H9 (cell line): ENCODE measurements around the gene APC. TPM values are rescaled to one million over a fixed set of nuclear protein-coding genes. Genes with fewer than 3 reads are reported as not detected.

Source experiments
- DNase-seq: peaks from one replicate; pipeline ENCODE4 v3.0.0-alpha.2; 2017
- H2AFZ ChIP-seq: one replicate; pipeline ENCODE4 v1.6.1; 2013; ENCODE audit warnings: mild to moderate bottlenecking, low read length, control low read depth, moderate library complexity
- H2AK5ac ChIP-seq: 2 replicates; pipeline ENCODE4 v1.6.1; 2013; ENCODE audit warnings: low read length, control low read depth, mixed read lengths; ENCODE audit not compliant: insufficient read length
- H2BK120ac ChIP-seq: one replicate; pipeline ENCODE4 v1.6.1; 2013; ENCODE audit warnings: low read depth, mild to moderate bottlenecking, low read length, control low read depth, inconsistent platforms; ENCODE audit not compliant: poor library complexity, severe bottlenecking
- H2BK12ac ChIP-seq: 2 replicates; pipeline ENCODE4 v1.6.1; 2013; ENCODE audit warnings: low read length, control low read depth, mixed read lengths, low read depth; ENCODE audit not compliant: insufficient read length
- H2BK15ac ChIP-seq: 2 replicates; pipeline ENCODE4 v1.6.1; 2013; ENCODE audit warnings: low read depth, low read length, control low read depth
- H2BK20ac ChIP-seq: one replicate; pipeline ENCODE4 v1.6.1; 2013; ENCODE audit warnings: low read depth, mild to moderate bottlenecking, low read length, control low read depth, inconsistent platforms; ENCODE audit not compliant: poor library complexity, severe bottlenecking
- H2BK5ac ChIP-seq: 2 replicates; pipeline ENCODE4 v1.6.1; 2013; ENCODE audit warnings: low read length, control low read depth, mixed read lengths; ENCODE audit not compliant: insufficient read length
- H3K14ac ChIP-seq: 2 replicates; pipeline ENCODE4 v1.6.1; 2013; ENCODE audit warnings: low read length, control low read depth; ENCODE audit not compliant: insufficient read depth
- H3K18ac ChIP-seq: 2 replicates; pipeline ENCODE4 v1.6.1; 2013; ENCODE audit warnings: low read depth, mild to moderate bottlenecking, mixed read lengths, low read length, control low read depth; ENCODE audit not compliant: insufficient read length
- H3K23ac ChIP-seq: 2 replicates; pipeline ENCODE4 v1.6.1; 2013; ENCODE audit warnings: low read length, control low read depth, mixed read lengths, low read depth; ENCODE audit not compliant: insufficient read length
- H3K23me2 ChIP-seq: 2 replicates; pipeline ENCODE4 v1.6.1; 2013; ENCODE audit warnings: low read depth, mild to moderate bottlenecking, mixed read lengths, low read length, control low read depth; ENCODE audit not compliant: insufficient read length, poor library complexity, severe bottlenecking
- H3K27ac ChIP-seq: 2 replicates; pipeline ENCODE4 v1.5.1; 2013; ENCODE audit warnings: low read length, control low read depth, mixed read lengths, low read depth; ENCODE audit not compliant: insufficient read length
- H3K27me3 ChIP-seq: 2 replicates; pipeline ENCODE4 v1.6.1; 2013; ENCODE audit warnings: low read length, control low read depth, inconsistent platforms; ENCODE audit not compliant: insufficient read depth
- H3K4ac ChIP-seq: 2 replicates; pipeline ENCODE4 v1.6.1; 2013; ENCODE audit warnings: low read depth, mild to moderate bottlenecking, control low read depth, inconsistent platforms, low read length, moderate library complexity
- H3K4me1 ChIP-seq: 2 replicates; pipeline ENCODE4 v1.6.1; 2013; ENCODE audit warnings: low read length, control low read depth, inconsistent platforms; ENCODE audit not compliant: insufficient read depth
- H3K4me2 ChIP-seq: 2 replicates; pipeline ENCODE4 v1.6.1; 2013; ENCODE audit warnings: low read length, control low read depth, mixed read lengths; ENCODE audit not compliant: insufficient read length, insufficient read depth
- H3K56ac ChIP-seq: 2 replicates; pipeline ENCODE4 v1.6.1; 2013; ENCODE audit warnings: low read depth, mild to moderate bottlenecking, mixed read lengths, low read length, control low read depth; ENCODE audit not compliant: insufficient read length
- H3K79me1 ChIP-seq: 2 replicates; pipeline ENCODE4 v1.6.1; 2013; ENCODE audit warnings: low read depth, mild to moderate bottlenecking, moderate library complexity, low read length, control low read depth, inconsistent platforms; ENCODE audit not compliant: insufficient read depth, poor library complexity, severe bottlenecking
- H3K79me2 ChIP-seq: 2 replicates; pipeline ENCODE4 v1.6.1; 2013; ENCODE audit warnings: low read length, control low read depth, inconsistent platforms; ENCODE audit not compliant: insufficient read depth
- H3K9ac ChIP-seq: 2 replicates; pipeline ENCODE4 v1.6.1; 2013; ENCODE audit warnings: low read length, control low read depth, mixed read lengths; ENCODE audit not compliant: insufficient read length; ENCODE audit errors: extremely low read depth
- H3K9me3 ChIP-seq: one replicate; pipeline ENCODE4 v1.6.1; 2013; ENCODE audit warnings: low read depth, low read length, inconsistent platforms; ENCODE audit not compliant: control insufficient read depth
- H3T11ph ChIP-seq: one replicate; pipeline ENCODE4 v1.6.1; 2013; ENCODE audit warnings: mild to moderate bottlenecking, low read length, control low read depth, inconsistent platforms
- H4K20me1 ChIP-seq: one replicate; pipeline ENCODE4 v1.6.1; 2013; ENCODE audit not compliant: control insufficient read depth, insufficient read length, insufficient read depth
- H4K5ac ChIP-seq: 2 replicates; pipeline ENCODE4 v1.6.1; 2013; ENCODE audit warnings: low read depth, mild to moderate bottlenecking, mixed read lengths, low read length, control low read depth; ENCODE audit not compliant: insufficient read length
- H4K8ac ChIP-seq: replicated peaks from 2 replicates; pipeline ENCODE4 v1.6.1; 2013; ENCODE audit warnings: low read length, control low read depth, mixed read lengths, low read depth; ENCODE audit not compliant: insufficient read length
- H4K91ac ChIP-seq: 2 replicates; pipeline ENCODE4 v1.6.1; 2013; ENCODE audit warnings: low read depth, mild to moderate bottlenecking, moderate library complexity, mixed read lengths, low read length, control low read depth; ENCODE audit not compliant: insufficient read length
- H3K27ac Mint-ChIP-seq, 3 experiments: 2 replicates in 2 of 3; 3 replicates in 1 of 3; pipeline ENCODE4 v1.8.0; 2020 to 2021; ENCODE audit warnings: mixed read lengths in 3 of 3, mild to moderate bottlenecking in 1 of 3, moderate library complexity in 1 of 3
- H3K27me3 Mint-ChIP-seq: 2 replicates; pipeline ENCODE4 v1.8.0; 2021; ENCODE audit warnings: low read depth, mild to moderate bottlenecking, moderate library complexity, mixed read lengths
- H3K36me3 Mint-ChIP-seq, 3 experiments: 2 replicates in 2 of 3; 3 replicates in 1 of 3; pipeline ENCODE4 v1.8.0; 2020 to 2021; ENCODE audit warnings: low read depth in 3 of 3, mixed read lengths in 3 of 3; ENCODE audit not compliant: insufficient read depth in 1 of 3
- H3K4me1 Mint-ChIP-seq, 2 experiments: 2 replicates each; pipeline ENCODE4 v1.8.0; 2020; ENCODE audit warnings: mixed read lengths in 2 of 2
- H3K4me3 Mint-ChIP-seq, 2 experiments: 2 replicates in 1 of 2; 3 replicates in 1 of 2; pipeline ENCODE4 v1.8.0; 2020 to 2021; ENCODE audit warnings: mild to moderate bottlenecking in 2 of 2, mixed read lengths in 2 of 2, moderate library complexity in 1 of 2
- H3K9me3 Mint-ChIP-seq, 2 experiments: 2 replicates in 1 of 2; 3 replicates in 1 of 2; pipeline ENCODE4 v1.8.0; 2020; ENCODE audit warnings: mild to moderate bottlenecking in 2 of 2, mixed read lengths in 2 of 2, moderate library complexity in 1 of 2
- WGBS: extraction: QIAGEN DNeasy Blood & Tissue Kit; methylation state at CpG from one replicate; pipeline ENCODE4 v1.1.7; 2013; ENCODE audit warnings: missing lambda C conversion rate, low lambda C conversion rate, mixed read lengths; ENCODE audit not compliant: insufficient read length; ENCODE audit errors: extremely low coverage; 5-methylcytosine and 5-hydroxymethylcytosine counted together
- total RNA-seq: library from RNA; stranded (reverse); gene quantifications from 2 replicates; pipeline ENCODE4 v1.2.1, GENCODE V29; 2021
- TF ChIP-seq, protein P1 (sequence below): fragments of 200-600 bp; sonication (generic); conservative IDR thresholded peaks from 3 replicates; pipeline ENCODE4 v1.8.0; 2021; ENCODE audit warnings: antibody characterized with exemption, mild to moderate bottlenecking

Gene APC
- total RNA-seq, 1 experiment from 2014 or later: 29.3 TPM

DNA sequence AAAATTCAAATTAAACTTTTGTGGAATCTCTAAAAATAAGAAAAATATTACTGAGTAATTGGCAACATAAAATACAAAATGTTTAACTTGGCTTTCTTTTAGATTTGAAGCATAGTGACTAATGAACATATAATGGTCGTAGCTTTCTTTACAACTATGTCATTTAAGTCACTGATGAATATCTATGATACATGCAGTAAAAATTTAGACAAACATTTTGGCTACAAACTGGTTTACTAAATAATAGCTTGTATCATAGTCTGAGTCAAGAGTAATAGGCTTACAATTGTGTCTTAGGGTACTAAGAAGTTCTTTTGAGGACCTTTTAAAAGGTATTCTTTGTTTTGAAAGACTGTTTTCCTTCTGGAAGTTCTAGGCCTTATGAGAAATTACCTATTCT is 2.0 kb upstream of the APC start:
- H3K56ac ChIP-seq: no peak overlapping the region
- no peak overlapping the region for H2BK12ac ChIP-seq
- no peak overlapping the region for H2BK5ac ChIP-seq
- no peaks in the 10 kb centered on the region for H3K27me3 Mint-ChIP-seq
- H3K27ac ChIP-seq: no peak overlapping the region
- H3K4me2 ChIP-seq: no peak overlapping the region
- no peak for DNase-seq
- peaks cover 11 to 15% of the 10 kb centered on the region in 2 experiments for H3K4me1 Mint-ChIP-seq
- no peak overlapping the region for H4K91ac ChIP-seq
- H4K5ac ChIP-seq: no peak overlapping the region
- H3K27ac Mint-ChIP-seq: no peak overlapping the region
- no peaks in the 10 kb centered on the region for H4K20me1 ChIP-seq
- no peak overlapping the region for H3K14ac ChIP-seq
- H2BK20ac ChIP-seq: no peak overlapping the region
- no peak overlapping the region for H3K4ac ChIP-seq
- H3K18ac ChIP-seq: no peak overlapping the region
- H3K36me3 Mint-ChIP-seq: no peaks in the 10 kb centered on the region
- no peak overlapping the region for H3K4me3 Mint-ChIP-seq
- H3K79me2 ChIP-seq: peaks cover 2% of the 10 kb centered on the region; the same call in 1 of the 2 replicates
- no CpG with 5 or more reads among the region's 1 CpG for WGBS
- no peaks in the 10 kb centered on the region for H3K9me3 ChIP-seq
- TF ChIP-seq, protein P1, sequence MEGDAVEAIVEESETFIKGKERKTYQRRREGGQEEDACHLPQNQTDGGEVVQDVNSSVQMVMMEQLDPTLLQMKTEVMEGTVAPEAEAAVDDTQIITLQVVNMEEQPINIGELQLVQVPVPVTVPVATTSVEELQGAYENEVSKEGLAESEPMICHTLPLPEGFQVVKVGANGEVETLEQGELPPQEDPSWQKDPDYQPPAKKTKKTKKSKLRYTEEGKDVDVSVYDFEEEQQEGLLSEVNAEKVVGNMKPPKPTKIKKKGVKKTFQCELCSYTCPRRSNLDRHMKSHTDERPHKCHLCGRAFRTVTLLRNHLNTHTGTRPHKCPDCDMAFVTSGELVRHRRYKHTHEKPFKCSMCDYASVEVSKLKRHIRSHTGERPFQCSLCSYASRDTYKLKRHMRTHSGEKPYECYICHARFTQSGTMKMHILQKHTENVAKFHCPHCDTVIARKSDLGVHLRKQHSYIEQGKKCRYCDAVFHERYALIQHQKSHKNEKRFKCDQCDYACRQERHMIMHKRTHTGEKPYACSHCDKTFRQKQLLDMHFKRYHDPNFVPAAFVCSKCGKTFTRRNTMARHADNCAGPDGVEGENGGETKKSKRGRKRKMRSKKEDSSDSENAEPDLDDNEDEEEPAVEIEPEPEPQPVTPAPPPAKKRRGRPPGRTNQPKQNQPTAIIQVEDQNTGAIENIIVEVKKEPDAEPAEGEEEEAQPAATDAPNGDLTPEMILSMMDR: no peak
- H3K79me1 ChIP-seq: no peaks in the 10 kb centered on the region
- no peaks in the 10 kb centered on the region for H3K27me3 ChIP-seq
- H2AK5ac ChIP-seq: no peak overlapping the region
- no peak overlapping the region for H3K9ac ChIP-seq
- no peak overlapping the region for H3T11ph ChIP-seq
- H3K23ac ChIP-seq: no peak overlapping the region
- peaks cover 3% of the 10 kb centered on the region for H3K23me2 ChIP-seq
- no peak overlapping the region for H2AFZ ChIP-seq
- H3K4me1 ChIP-seq: no peaks in the 10 kb centered on the region
- no peak overlapping the region for H2BK15ac ChIP-seq
- H2BK120ac ChIP-seq: no peak overlapping the region
- H3K9me3 Mint-ChIP-seq: no peaks in the 10 kb centered on the region
- H4K8ac ChIP-seq: no peak overlapping the region
